Limb (tissue), 2 donors: Measurements from ENCODE around the gene KLF6.

ENCODE experiments used
- DNase-seq, 2 donors: peaks; one replicate each; pipeline ENCODE4 v3.0.0-alpha.2; 2016; ENCODE audit errors: extremely low spot score in 2 of 2

KLF6 gene

DNA sequence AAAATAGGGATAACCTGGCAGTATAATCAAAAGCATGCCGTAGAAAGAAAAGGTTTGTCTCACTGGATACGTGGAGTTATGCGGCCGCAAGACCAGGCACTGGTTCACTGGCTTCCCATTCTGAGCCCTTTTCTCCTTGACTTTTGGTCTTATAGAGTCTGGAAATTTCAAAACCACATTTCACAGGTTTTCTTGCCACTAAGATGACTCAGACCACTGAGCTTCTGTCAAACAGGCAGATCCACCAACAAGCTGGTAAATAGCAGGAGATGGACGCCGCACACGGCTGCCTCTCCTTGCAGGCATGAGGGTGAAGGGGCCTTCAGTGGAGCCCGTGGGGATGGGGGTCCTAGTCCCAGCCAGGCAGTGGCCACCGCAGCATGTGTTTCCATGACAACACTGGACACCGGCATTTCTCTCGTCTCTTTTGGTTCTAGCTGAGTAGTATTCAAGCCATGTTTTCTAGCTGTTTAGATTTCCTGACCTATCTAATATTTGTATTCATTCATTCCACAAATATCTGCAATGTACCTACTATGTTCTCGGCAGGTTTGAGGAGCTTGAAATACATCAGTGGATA is 55.5 kb downstream of the KLF6 start:
- DNase-seq: no peak

DNA sequence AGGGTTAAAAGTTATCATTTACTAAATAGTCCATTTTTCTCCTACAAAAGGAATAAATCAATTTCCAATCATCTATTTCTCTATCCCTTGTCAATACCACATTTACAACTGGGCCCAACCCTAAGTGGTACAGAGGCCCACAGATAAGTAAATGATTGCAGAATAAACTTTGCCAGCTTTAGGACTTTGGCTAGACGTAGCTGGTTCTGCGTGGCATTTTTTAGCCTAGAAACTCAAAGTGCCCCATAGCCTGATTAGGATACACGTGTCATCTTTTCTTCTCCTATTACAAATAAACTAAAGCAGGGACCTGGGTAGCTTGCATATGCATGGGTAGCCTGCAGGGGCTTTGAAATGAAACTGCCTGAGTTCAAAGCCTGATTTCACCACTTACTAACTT is 56.4 kb downstream of the KLF6 start:
- DNase-seq: no peak

DNA sequence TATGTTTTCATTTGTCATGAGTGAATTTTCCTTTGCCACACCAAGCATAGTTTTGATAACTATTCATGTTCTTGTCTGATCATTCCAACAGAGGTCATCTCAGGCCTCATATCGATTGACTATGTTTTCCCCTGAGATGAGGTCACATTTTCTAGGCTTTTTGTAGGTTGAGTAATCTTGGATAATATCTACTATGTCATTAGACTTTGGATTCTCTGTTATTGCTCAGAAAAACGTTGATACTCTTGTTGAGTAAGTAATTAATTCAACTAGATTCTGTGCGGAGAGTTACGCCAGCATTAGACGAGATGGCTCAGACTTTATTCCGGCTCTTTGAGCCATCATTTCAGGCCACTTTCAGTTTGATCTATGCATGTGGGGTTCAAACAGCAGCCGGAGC is 57.7 kb downstream of the KLF6 start:
- DNase-seq: no peak
